ENCODE data around the gene CCNK. TPM values are rescaled to one million over a fixed set of nuclear protein-coding genes. Genes with fewer than 3 reads are reported as not detected.

Gene CCNK
- total and polyA plus RNA-seq, 2 of the 13 experiments (the other 11 are each of a cell fraction or from before 2014, with no cell fraction given), result 4.9 to 9.7 TPM

DNA sequence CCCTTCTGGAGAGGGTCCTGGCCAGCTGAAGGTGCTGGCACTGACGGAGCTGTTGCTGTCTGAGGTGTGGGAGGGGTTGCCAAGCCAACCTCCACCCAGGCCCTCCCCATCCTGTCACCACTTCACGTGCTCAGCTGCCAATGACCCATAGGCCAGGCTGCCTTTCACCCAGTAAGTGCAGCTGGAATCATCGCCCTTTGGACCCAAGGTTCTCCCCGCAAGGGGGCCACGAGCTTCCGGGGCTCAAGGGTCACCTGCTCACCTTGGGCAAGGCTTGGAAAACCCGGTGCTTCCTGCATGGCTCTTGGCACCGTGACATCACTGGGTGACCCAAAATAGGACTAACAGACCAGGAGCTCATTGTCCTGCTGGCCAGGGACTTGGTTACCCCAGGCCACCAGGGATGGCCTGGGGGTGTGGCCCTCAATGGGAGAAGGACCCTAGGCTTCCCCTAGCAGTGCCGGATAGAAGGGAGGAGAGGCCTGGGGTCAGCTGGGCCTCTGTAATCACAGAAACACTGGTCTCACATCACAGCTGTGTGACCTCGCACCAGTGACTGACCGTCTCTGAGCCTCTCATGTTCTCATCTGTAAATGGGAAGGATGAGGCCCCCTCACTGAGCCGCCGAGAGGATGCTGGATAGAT, 71.5 kb downstream of the CCNK start (continued):
- peak in 1 of 2 experiments; percentile 58; a peak in 1 of 4 replicates for TF ChIP-seq REST (IDR thresholded peaks at IDR 0.05; ENCODE audit: borderline replicate concordance in 1 of 2, low read depth in 1 of 2, low read length in 2 of 2)
- 0 out of 2 replicates have a peak, but pooled peaks have one; percentile 53 for TF ChIP-seq ZFP36L2 (CRISPR knock-in tag; IDR thresholded peaks at IDR 0.05)
- 0 out of 2 replicates have a peak, but pooled peaks have one; percentile 33 for TF ChIP-seq ZNF777 (CRISPR knock-in tag; IDR thresholded peaks at IDR 0.05)
- peak; percentile 80; the same call in 1 of the 2 replicates for TF ChIP-seq YEATS2 (CRISPR knock-in tag; IDR thresholded peaks at IDR 0.05; ENCODE audit: borderline replicate concordance)
- peak; percentile 94 for TF ChIP-seq HMG20A (CRISPR knock-in tag; IDR thresholded peaks at IDR 0.05; ENCODE audit: borderline replicate concordance)
- TF ChIP-seq ATF2 (CRISPR knock-in tag; IDR thresholded peaks at IDR 0.05), result peak; percentile 95
- TF ChIP-seq ZFP41 (CRISPR knock-in tag; IDR thresholded peaks at IDR 0.05; ENCODE audit: borderline replicate concordance), result no peak
- TF ChIP-seq SAFB2 (CRISPR knock-in tag; IDR thresholded peaks at IDR 0.05; ENCODE audit: borderline replicate concordance, low read depth), result no peak
- TF ChIP-seq NR3C1 (CRISPR knock-in tag; IDR thresholded peaks at IDR 0.05), result no peak
- TF ChIP-seq MAFK (conservative IDR thresholded peaks at IDR 0.05 in 1 of 2, IDR thresholded peaks at IDR 0.05 in 1 of 2; ENCODE audit: low read length in 2 of 2), result no peak
- TF ChIP-seq ATF1 (CRISPR knock-in tag; IDR thresholded peaks at IDR 0.05), result no peak; the same call in 1 of the 2 replicates
- TF ChIP-seq, protein P1, sequence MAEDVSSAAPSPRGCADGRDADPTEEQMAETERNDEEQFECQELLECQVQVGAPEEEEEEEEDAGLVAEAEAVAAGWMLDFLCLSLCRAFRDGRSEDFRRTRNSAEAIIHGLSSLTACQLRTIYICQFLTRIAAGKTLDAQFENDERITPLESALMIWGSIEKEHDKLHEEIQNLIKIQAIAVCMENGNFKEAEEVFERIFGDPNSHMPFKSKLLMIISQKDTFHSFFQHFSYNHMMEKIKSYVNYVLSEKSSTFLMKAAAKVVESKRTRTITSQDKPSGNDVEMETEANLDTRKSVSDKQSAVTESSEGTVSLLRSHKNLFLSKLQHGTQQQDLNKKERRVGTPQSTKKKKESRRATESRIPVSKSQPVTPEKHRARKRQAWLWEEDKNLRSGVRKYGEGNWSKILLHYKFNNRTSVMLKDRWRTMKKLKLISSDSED (CRISPR knock-in tag; IDR thresholded peaks at IDR 0.05), result no peak
- TF ChIP-seq SOX13 (IDR thresholded peaks at IDR 0.05), result no peak
- peak in 1 of 2 experiments; percentile 92; a peak in 2 of 4 replicates for TF ChIP-seq SOX13 (CRISPR knock-in tag; conservative IDR thresholded peaks at IDR 0.05 in 1 of 2, IDR thresholded peaks at IDR 0.05 in 1 of 2)
- TF ChIP-seq TBL1XR1 (IDR thresholded peaks at IDR 0.05; ENCODE audit: borderline replicate concordance, low read length, partially characterized antibody), result peak; percentile 68
- TF ChIP-seq, protein P2, sequence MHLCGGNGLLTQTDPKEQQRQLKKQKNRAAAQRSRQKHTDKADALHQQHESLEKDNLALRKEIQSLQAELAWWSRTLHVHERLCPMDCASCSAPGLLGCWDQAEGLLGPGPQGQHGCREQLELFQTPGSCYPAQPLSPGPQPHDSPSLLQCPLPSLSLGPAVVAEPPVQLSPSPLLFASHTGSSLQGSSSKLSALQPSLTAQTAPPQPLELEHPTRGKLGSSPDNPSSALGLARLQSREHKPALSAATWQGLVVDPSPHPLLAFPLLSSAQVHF (CRISPR knock-in tag; IDR thresholded peaks at IDR 0.05), result no peak
- TF ChIP-seq, protein P3, sequence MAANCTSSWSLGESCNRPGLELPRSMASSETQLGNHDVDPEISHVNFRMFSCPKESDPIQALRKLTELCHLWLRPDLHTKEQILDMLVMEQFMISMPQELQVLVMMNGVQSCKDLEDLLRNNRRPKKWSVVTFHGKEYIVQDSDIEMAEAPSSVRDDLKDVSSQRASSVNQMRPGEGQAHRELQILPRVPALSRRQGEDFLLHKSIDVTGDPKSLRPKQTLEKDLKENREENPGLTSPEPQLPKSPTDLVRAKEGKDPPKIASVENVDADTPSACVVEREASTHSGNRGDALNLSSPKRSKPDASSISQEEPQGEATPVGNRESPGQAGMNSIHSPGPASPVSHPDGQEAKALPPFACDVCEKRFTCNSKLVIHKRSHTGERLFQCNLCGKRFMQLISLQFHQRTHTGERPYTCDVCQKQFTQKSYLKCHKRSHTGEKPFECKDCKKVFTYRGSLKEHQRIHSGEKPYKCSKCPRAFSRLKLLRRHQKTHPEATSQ (CRISPR knock-in tag; IDR thresholded peaks at IDR 0.05; ENCODE audit: borderline replicate concordance), result 0 out of 2 replicates have a peak, but pooled peaks have one; percentile 63
- TF ChIP-seq IKZF4 (CRISPR knock-in tag; IDR thresholded peaks at IDR 0.05; ENCODE audit: borderline replicate concordance, low read depth, not compliant biosample characterization), result no peak

Measured in HepG2 (cell line).